ENCODE results near the gene BCDIN3D.
A peak's percentile ranks its signal among the peaks of the same experiment; 100 is the strongest.
"Not testable (repeated sequence)": the region's sequence is repeated elsewhere in the genome, so short reads cannot be mapped to it uniquely, and the experiment has no call there.

Gene BCDIN3D

GRCh38 chr12:49842519-49843352 is at the start of gene BCDIN3D:
BCDIN3D (minus strand) TSS chr12:49843106; CDS start chr12:49843087, 19 bp downstream.
- peak; percentile 94 for FAIRE-seq
- peak; percentile 71 for DNase-seq (ENCODE audit: extremely low spot score, insufficient read length, low read depth)

GRCh38 chr12:49892084-49892731 is 49.3 kb upstream of the BCDIN3D start:
- DNase-seq (ENCODE audit: extremely low spot score, insufficient read length, low read depth) = no peak
- FAIRE-seq = no peak

- DNase-seq (ENCODE audit: extremely low spot score, insufficient read length, low read depth) (no peak), FAIRE-seq (no peak)
Observed at GRCh38 chr12:49891476-49891875, 48.6 kb upstream of the BCDIN3D start.

- DNase-seq (ENCODE audit: extremely low spot score, insufficient read length, low read depth) (no peak), FAIRE-seq (no peak)
Observed at GRCh38 chr12:49891012-49891411, 48.1 kb upstream of the BCDIN3D start.

- DNase-seq (ENCODE audit: extremely low spot score, insufficient read length, low read depth) (no peak), FAIRE-seq (no peak)
Observed at GRCh38 chr12:49890096-49890461, 47.2 kb upstream of the BCDIN3D start.

GRCh38 chr12:49889361-49890095 is 46.6 kb upstream of the BCDIN3D start:
- no peak for FAIRE-seq
- DNase-seq (ENCODE audit: extremely low spot score, insufficient read length, low read depth) = no peak

GRCh38 chr12:49888461-49889151 is 45.7 kb upstream of the BCDIN3D start:
- FAIRE-seq (no peak), DNase-seq (ENCODE audit: extremely low spot score, insufficient read length, low read depth) (no peak)

- FAIRE-seq = no peak
- DNase-seq (ENCODE audit: extremely low spot score, insufficient read length, low read depth) = no peak
Observed at GRCh38 chr12:49887536-49888401, 44.9 kb upstream of the BCDIN3D start.

GRCh38 chr12:49887091-49887490 is 44.2 kb upstream of the BCDIN3D start:
- DNase-seq (ENCODE audit: extremely low spot score, insufficient read length, low read depth) (no peak), FAIRE-seq (no peak)

GRCh38 chr12:49885663-49886461 is 43.0 kb upstream of the BCDIN3D start:
- DNase-seq (ENCODE audit: extremely low spot score, insufficient read length, low read depth) = no peak
- FAIRE-seq = no peak

GRCh38 chr12:49885118-49885517 is 42.2 kb upstream of the BCDIN3D start:
- DNase-seq (ENCODE audit: extremely low spot score, insufficient read length, low read depth) = no peak
- no peak for FAIRE-seq

- DNase-seq (ENCODE audit: extremely low spot score, insufficient read length, low read depth) = no peak
- no peak for FAIRE-seq
Observed at GRCh38 chr12:49882851-49883464, 40.1 kb upstream of the BCDIN3D start.

- no peak for FAIRE-seq
- no peak for DNase-seq (ENCODE audit: extremely low spot score, insufficient read length, low read depth)
Observed at GRCh38 chr12:49882248-49882850, 39.4 kb upstream of the BCDIN3D start.

- FAIRE-seq (no peak), DNase-seq (ENCODE audit: extremely low spot score, insufficient read length, low read depth) (no peak)
Observed at GRCh38 chr12:49881415-49882247, 38.7 kb upstream of the BCDIN3D start.

GRCh38 chr12:49880756-49881414 is 38.0 kb upstream of the BCDIN3D start:
- FAIRE-seq (no peak), DNase-seq (ENCODE audit: extremely low spot score, insufficient read length, low read depth) (no peak)

GRCh38 chr12:49879065-49879464 is 36.2 kb upstream of the BCDIN3D start:
- not testable (repeated sequence) for DNase-seq (ENCODE audit: extremely low spot score, insufficient read length, low read depth); FAIRE-seq
